A673 (cell line): ENCODE results near the gene ATF6.

Experiments used
- EZH2 ChIP-seq: fragments of 200-600 bp; sonication (generic); IDR thresholded peaks from 2 replicates; pipeline ENCODE4 v1.6.1; 2017; ENCODE audit warnings: borderline replicate concordance, low read depth, mild to moderate bottlenecking, mixed read lengths, antibody characterized with exemption, low read length; ENCODE audit not compliant: poor library complexity, severe bottlenecking
- TF ChIP-seq, protein P1 (sequence below): fragments of 300-800, 200-600 bp; sonication (generic); conservative IDR thresholded peaks from 2 replicates; pipeline ENCODE4 v1.5.1; 2017; ENCODE audit warnings: low read depth, mild to moderate bottlenecking, antibody characterized with exemption, low read length, moderate library complexity, mixed read lengths

DNA sequence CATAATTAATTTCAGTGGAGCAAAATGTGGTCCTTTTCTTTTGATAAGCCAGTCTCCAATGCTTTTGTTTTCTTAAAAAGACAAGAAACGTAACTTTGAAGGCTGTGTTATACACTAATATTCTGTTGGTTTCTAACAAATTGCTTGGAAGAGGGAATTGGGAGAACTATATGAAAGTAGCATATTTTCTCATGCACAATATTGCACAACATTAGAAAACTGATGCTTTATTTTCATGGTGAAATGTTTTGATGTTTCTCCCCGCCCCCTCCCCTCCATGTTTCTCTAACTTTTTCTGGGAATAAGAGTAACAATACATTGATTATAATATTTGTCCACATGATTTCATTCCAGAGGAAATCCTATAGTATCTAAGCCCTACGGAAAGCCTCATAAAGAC, 142.1 kb downstream of the ATF6 start:
- TF ChIP-seq, protein P1, sequence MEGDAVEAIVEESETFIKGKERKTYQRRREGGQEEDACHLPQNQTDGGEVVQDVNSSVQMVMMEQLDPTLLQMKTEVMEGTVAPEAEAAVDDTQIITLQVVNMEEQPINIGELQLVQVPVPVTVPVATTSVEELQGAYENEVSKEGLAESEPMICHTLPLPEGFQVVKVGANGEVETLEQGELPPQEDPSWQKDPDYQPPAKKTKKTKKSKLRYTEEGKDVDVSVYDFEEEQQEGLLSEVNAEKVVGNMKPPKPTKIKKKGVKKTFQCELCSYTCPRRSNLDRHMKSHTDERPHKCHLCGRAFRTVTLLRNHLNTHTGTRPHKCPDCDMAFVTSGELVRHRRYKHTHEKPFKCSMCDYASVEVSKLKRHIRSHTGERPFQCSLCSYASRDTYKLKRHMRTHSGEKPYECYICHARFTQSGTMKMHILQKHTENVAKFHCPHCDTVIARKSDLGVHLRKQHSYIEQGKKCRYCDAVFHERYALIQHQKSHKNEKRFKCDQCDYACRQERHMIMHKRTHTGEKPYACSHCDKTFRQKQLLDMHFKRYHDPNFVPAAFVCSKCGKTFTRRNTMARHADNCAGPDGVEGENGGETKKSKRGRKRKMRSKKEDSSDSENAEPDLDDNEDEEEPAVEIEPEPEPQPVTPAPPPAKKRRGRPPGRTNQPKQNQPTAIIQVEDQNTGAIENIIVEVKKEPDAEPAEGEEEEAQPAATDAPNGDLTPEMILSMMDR = no peak
- no peak for TF ChIP-seq EZH2
